HPDE6-E6E7 (cell line): ENCODE data around the gene OARD1.
"Not testable (repeated sequence)": the region's sequence is repeated elsewhere in the genome, so short reads cannot be mapped to it uniquely, and the experiment has no call there.

Experiments used
- DNase-seq: peaks from one replicate; pipeline ENCODE4 v3.0.0; 2011; ENCODE audit warnings: missing footprints; ENCODE audit errors: extremely low spot score

OARD1 gene

DNA sequence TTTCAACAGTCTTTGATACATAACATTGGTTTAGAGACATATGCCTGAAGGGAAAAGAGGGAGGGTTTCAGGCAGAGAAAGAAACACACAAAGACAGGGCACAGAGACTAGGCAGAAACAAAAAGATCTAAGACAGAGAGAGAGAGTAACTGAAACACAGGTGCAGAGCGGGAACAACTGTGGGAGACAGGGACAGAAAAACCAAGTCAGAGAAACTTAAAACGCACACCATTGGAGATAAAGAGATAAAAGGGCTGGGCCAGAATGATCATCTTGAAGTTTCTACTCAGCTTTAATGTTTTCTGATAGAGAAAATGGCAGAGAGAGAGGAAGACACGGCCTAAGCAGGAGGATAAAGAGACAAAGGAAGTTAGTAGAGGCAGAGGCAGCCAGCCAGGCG lies 44.9 kb downstream of the OARD1 start:
- no peak for DNase-seq

DNA sequence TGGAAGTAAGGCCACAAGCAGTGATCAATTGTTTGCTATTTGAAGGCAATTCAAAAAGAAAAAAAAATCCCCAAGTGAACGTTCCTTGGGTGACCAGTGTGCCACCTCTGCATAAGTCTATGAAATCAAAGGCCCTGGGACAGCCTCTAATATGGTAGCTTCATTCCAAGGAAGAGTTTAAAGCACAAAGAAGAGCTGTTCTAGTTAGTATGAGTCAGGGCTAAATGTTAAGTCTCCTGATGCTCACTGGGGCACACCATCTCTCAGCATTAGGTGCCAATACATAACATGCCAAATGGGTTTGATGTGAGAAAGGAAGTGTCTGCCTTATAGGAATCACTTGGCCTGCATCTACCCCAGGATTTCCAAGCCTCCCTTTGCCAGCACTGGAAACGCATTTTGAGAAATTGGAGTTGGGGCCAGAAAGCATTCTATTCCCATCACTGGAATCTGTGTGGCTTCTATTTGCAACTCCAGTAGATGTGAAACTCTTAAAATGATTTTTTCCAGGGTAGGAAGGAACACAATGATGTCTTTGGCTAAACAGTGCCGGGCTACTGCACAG lies 46.1 kb downstream of the OARD1 start:
- DNase-seq, result no peak

DNA sequence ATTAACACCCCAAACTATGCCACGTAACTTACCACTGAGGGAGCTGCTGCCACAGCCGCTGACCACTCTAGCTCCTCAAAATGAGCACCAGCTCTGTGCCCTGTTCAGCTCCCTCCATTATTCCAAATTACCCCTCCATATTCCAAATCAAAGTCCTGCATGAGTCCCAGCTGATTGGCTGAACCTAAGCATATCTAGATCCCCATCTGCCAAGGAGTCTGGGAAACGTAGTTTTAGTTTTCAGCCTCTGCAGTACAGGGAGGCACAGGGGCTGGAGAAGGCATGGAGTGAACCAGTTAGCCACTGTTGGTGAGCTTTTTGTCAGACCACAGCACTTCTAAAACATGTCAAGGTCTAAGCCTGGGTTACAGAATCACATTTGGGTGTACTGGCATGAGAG lies 49.0 kb downstream of the OARD1 start:
- no peak for DNase-seq

DNA sequence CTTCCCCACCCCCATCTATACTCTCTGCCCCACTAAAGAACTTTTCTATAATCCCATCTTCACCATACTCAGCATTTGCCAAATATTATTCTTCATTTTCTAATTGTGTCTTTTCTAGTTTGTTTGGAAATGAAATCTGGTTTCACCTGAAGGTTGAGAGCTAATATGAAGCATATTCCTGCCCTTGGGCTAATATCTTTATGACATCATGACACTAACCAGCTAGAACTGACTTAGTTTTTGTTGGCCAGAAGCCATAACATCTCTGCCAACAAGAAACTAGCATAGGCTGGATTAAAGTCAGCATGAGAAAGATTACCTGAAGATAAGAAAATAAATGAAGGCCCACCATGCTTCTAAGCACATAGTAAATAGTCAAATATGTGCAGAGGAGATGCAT lies 49.9 kb downstream of the OARD1 start:
- no peak for DNase-seq

DNA sequence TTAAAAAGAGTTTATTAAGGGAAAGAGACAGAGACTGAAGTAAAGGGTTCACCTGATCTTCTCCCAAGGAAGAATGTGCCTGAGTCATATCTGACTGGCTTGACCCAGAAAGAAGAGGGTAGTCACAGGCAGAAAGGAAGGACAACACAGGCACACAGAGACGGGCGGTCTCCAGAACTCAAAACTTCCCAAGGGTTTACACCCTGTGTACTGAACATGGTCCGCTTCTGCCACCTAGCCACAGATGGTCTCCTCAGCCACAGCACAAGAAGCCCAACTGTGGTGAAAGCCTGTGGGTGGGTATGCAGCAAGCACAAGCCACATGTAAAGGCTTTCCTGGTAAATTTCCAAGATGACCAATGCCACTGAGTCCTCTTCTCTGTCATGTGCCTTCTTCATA lies 50.3 kb downstream of the OARD1 start:
- DNase-seq, result no peak

DNA sequence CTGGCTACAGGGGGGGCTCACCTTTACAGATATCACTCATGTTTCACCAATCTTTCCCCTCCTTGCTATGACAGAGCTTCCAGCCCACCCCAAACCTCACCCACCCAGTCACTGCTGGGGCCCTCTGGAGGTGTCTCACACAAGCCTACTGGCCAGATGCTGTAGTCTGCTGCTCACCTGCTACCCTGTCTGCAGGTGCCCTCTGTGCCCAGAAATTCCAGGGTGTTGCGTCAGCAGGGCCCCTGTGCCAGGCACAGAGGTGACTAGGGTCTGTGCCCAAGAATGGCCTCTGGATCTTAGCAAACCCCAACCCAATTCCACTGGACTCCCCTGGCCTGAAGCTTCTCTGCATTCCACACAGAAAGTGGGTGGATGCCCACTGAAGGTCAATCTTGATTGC lies 54.5 kb downstream of the OARD1 start:
- no peak for DNase-seq

DNA sequence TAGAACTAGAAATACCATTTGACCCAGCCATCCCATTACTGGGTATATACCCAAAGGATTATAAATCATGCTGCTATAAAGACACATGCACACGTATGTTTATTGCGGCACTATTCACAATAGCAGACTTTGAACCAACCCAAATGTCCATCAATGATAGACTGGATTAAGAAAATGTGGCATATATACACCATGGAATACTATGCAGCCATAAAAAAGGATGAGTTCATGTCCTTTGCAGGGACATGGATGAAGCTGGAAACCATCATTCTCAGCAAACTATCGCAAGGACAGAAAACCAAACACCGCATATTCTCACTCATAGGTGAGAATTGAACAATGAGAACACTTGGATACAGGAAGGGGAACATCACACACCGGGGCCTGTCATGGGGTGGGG lies 56.3 kb downstream of the OARD1 start:
- DNase-seq, result not testable (repeated sequence)

DNA sequence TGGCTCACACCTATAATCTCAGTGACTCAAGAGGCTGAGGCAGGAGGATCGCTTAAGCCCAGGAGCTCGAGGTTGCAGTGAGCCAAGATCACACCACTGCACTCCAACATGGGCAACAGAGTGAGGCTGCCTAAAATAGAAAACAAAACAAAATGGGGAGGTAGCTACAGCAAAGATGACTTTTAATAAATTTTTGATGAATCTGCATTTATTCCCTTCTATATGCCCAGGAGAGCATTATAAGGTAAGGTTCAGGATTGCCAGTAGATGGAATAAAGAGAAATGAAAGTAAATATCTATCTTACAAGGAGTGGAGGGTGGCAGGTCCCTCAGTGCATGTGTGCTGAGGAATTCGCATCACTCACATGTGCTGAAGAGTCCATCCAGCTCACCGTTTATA lies 57.4 kb downstream of the OARD1 start:
- no peak for DNase-seq
